ENCODE measurements around the gene ATP6V1E1.
"Not testable (repeated sequence)": the region's sequence is repeated elsewhere in the genome, so short reads cannot be mapped to it uniquely, and the experiment has no call there.

Gene ATP6V1E1

GRCh38 chr22:17580441-17581031, 48.0 kb downstream of the ATP6V1E1 start:
- DNase-seq, result no peak

- DNase-seq, result no peak
Observed at GRCh38 chr22:17579535-17579981, 49.0 kb downstream of the ATP6V1E1 start.

DNA sequence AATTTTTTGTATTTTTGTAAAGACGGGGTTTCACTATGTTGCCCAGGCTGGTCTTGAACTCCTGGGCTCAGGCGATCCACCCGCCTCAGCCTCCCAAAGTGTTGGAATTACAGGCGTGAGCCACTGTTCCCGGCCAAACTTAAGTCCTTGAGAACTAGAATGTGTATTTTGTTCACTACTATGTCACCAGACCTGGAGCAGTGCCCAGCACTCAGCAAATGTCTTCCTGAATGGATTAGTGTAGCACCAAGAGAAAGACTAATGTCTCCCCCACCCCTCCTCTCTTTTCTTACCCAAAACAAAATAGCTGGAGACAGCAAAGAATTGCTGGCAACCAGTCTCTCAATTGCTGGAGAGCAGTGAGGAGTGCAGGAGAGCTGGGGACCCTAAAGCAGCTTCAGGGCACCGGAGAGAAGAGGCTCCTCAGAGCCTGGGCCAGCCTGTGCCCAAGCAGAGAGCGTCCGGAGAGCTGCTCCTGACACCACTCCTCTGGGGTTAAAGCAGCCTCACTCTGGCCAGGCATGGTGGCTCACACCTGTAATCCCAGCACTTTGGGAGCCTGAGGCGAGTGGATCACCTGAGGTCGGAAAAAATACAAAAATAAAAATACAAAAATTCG, 50.3 kb downstream of the ATP6V1E1 start:
- DNase-seq, result no peak

GRCh38 chr22:17576470-17576869, 52.1 kb downstream of the ATP6V1E1 start:
- no peak for DNase-seq

DNA sequence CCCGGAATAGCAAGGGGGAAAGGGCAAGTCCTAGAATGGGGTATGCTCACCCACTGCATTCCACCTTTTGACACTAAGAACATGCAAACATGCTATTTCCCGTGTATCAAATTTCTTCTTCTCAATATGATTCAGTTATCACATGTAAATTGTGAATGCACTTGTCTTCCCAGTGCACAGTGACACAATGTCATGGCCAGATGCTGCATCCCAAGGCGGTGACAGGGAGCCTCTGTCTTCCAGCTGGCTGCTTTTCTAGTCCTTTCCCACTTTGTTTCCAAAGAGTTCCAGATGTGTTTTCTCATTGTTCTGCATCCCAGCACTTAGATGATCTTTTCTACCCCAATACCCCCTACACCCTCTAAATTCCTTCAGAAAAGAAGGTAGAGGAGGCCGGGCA, 52.9 kb downstream of the ATP6V1E1 start:
- DNase-seq, result no peak

- no peak for DNase-seq
Observed at GRCh38 chr22:17575151-17575550, 53.4 kb downstream of the ATP6V1E1 start.

DNA sequence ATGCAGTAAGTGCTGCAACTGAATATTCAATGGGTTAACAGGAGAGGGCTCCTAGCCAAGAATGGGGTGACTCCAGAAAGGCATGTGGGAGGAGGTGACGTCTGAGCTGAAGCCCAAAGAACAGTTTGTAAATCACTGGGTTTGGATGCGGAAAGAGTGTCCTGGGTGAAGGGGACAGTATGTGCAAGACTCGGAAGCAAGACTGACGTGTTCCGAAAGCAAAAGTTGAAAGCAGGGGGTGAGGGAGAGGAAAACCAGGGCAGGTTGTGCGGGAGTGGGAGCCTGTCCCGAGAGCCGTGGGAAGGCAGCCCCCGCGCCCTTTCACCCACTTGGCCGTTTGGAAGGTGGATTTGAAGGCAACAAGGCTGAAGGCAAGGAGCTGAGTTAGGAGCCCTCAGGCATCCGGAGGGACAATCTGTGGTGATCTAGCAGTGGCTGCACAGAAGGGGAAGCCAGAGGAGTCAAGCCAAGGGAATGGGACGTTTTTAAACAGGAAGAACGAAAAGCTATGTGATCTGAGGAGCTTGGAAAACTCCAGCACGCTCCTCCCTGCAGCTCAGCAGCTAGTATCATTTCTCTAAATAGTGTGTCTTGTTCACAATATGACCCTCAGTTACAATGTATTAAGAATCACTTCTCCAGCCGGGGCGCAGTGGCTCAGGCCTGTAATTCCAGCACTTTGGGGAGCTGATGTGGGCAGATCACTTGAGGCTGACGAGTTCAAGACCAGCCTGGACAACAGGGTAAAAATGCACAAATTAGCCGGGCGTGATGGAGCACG, 57.5 kb downstream of the ATP6V1E1 start:
- DNase-seq, result no peak

DNA sequence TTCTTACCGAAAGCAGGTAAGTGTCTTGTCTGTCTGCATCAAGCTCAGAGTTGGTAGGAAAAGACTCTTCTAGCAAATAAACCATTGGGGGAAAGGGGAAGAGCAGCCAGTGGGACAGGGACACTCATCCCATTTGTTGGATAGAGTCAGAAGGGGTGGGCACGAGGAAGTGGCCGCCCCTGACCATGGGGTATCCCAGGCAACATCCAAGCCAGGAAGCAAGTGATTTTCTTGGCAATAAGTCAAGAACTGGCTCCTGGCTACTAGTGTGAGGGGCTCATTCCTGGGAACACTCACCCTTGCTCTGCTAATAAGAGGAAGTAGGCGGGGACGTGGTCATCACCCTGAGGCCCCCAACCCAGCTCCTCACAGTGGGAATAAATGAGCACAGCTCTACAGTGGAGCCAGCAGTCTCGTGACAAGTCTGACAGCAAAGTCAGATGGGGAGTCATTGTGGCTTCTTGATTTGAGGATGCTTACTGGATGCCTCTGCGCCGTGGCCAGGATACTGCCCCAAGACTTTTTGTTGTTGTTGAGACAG, 58.5 kb downstream of the ATP6V1E1 start:
- no peak for DNase-seq

DNA sequence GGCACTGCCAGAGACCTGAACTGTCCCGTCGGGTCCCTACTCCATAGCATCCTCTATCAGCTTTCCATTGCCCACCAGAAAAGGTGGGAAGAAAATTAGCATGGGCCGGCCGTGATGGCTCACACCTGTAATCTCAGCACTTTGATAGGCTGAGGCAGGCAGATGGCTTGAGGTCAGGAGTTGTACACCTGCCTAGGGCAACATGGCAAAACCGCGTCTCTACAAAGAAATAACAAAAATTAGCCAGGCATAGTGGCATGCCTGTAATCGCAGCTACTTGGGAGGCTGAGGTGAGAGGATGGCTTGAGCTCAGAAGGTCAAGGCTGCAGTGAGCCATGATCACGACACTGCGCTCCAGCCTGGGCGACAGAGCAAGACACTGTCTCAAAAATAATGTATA, 61.8 kb downstream of the ATP6V1E1 start:
- no peak for DNase-seq

- DNase-seq, result not testable (repeated sequence)
Observed at GRCh38 chr22:17566016-17566687, 62.4 kb downstream of the ATP6V1E1 start.

DNA sequence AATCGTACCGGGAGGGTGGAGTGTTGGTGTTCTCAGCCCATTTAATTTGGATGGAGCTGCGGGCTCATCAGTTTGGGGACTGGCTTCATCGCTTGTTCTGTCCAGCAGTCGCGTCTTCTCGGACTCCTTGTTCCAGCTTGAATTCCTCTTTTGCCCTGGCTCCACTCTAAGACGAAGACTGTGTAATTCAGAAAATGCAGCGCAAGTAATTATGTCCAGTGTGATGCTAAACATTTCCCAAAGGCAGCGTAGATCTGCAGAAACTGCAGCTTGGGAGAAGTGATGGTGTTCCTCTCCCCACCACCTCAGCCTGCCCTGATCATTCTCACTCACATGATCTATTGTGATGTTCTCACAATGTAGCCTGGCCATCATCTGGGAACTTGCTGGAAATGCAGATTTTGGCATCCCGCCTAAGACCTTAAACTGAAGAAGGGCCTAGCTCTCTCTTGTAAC, 64.6 kb downstream of the ATP6V1E1 start:
- no peak for DNase-seq

- DNase-seq, result no peak
Observed at GRCh38 chr22:17562906-17563870, 65.4 kb downstream of the ATP6V1E1 start, which contains the start of gene SLC25A18. Gene SLC25A18, plus strand, starts transcription at chr22:17563498. Its CDS starts 16,447 bp downstream, at chr22:17579945.

GRCh38 chr22:17559188-17559587, 69.4 kb downstream of the ATP6V1E1 start:
- no peak for DNase-seq

DNA sequence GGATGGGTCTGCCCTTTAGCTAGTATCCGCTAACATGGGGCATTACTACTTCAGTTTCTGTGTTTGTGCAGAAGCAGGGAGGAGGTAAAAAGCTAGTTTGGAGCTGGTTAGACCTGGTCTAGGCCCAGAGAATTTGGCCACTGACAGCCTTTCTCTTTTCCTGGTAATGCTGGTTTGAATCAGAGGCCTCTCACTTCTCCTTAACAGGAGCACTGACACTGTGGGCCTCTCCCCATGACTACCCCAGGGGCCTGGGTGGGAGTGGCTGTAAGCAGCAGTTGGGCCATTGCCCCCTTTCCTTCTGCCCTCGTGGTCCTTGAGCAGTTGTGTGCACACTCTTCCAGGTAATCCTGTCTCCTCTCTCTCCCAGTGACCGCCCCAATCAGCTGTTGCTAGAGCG, 73.7 kb downstream of the ATP6V1E1 start:
- no peak for DNase-seq

DNA sequence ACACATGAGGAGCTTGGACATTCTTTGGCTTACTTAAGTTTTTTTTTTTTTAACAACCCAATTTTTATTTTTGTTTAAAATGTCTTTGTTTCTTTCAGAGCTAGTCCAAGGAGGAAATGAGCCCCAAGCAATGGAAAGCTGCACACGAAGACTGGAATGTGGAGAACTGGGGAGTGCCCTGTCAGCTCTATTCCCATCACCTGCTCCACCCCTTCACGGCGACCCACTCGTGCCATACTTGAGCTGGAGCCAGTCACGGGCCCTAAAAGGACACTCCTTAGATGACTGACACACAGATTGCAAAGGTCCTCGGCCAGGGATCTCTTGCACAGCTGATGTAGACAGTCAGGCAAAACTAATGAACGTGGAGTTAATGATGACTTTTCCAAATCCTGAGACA, 75.8 kb downstream of the ATP6V1E1 start:
- DNase-seq, result no peak

DNA sequence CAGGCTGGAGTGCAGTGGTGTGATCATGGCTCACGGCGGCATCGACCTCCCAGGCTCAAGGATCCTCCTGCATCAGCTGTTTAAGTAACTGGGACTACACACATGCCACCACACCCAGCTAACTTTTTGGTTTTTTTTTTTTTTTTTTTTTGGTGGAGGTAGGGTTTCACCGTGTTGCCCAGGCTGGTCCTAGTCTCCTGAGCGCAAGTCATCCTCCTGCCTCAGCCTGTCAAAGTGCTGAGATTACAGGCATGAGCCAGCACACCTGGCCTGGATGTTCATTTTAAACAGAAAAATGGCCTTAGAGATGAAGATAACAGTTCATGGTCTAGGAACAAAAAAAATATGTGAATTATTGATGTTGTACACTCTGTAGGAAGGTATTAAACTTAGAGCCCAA, 78.9 kb downstream of the ATP6V1E1 start:
- DNase-seq, result no peak

DNA sequence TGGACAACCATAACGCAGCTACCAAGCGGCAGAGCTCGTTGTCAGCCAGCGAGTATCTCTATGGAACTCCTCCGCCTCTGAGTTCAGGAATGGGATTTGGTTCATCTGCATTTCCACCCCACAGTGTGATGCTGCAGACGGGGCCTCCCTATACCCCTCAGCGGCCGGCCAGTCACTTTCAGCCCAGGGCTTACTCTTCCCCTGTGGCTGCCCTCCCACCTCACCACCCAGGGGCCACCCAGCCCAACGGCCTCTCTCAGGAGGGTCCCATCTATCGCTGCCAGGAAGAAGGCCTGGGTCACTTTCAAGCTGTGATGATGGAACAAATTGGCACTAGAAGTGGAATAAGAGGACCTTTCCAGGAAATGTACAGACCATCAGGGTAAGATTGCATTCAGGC, 79.4 kb downstream of the ATP6V1E1 start:
- no peak for DNase-seq

GRCh38 chr22:17548756-17549035, 79.9 kb downstream of the ATP6V1E1 start:
- no peak for DNase-seq

DNA sequence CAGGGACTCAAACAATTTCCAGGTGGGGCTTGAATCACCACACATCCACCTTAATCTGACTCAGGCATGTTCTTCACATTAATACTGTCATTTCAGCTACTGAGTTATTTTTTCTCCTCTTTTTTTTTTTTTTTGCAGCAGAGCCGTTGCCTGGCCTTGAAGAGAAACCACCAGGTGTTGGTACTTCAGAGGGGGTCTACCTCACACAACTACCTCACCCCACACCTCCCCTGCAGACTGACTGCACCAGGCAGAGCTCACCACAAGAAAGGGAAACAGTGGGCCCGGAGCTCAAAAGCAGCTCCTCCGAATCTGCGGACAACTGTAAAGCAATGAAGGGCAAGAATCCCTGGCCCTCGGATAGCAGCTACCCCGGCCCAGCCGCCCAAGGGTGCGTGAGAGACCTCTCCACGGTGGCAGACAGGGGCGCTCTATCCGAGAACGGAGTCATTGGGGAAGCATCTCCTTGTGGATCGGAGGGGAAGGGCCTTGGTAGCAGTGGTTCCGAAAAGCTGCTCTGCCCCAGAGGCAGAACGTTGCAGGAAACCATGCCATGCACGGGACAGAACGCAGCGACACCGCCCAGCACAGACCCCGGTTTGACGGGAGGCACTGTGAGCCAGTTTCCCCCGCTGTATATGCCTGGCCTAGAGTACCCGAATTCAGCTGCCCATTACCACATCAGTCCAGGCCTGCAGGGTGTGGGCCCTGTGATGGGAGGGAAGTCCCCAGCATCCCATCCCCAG, 80.4 kb downstream of the ATP6V1E1 start:
- no peak for DNase-seq

- DNase-seq, result no peak
Observed at GRCh38 chr22:17542452-17542851, 86.1 kb downstream of the ATP6V1E1 start.
